Osteoblast (primary cell): ENCODE results near the gene SPATA18. TPM values are rescaled to one million over a fixed set of nuclear protein-coding genes. Genes with fewer than 3 reads are reported as not detected.

Experiments
- DNase-seq: peaks from one replicate; pipeline ENCODE4 v3.0.0; 2011; ENCODE audit warnings: low spot score, mixed read lengths; ENCODE audit not compliant: insufficient read length; ENCODE audit errors: missing footprints
- H2AFZ ChIP-seq: 2 replicates; pipeline ENCODE4 v1.6.0; 2011; ENCODE audit warnings: mild to moderate bottlenecking, low read length
- H3K27ac ChIP-seq: 2 replicates; pipeline ENCODE4 v1.5.1; 2011; ENCODE audit warnings: mild to moderate bottlenecking, low read depth, low read length, moderate library complexity
- H3K27me3 ChIP-seq: 2 replicates; pipeline ENCODE4 v1.6.0; 2012; ENCODE audit warnings: mild to moderate bottlenecking, control low read depth, inconsistent platforms, low read length, moderate library complexity; ENCODE audit not compliant: insufficient read depth
- H3K36me3 ChIP-seq: 2 replicates; pipeline ENCODE4 v1.5.1; 2011; ENCODE audit warnings: mild to moderate bottlenecking, low read length, control low read depth, moderate library complexity; ENCODE audit not compliant: insufficient read depth
- H3K4me1 ChIP-seq: 2 replicates; pipeline ENCODE4 v1.5.1; 2011; ENCODE audit warnings: mild to moderate bottlenecking, low read length, control low read depth, moderate library complexity; ENCODE audit not compliant: insufficient read depth
- H3K4me2 ChIP-seq: 2 replicates; pipeline ENCODE4 v1.6.0; 2011; ENCODE audit warnings: mild to moderate bottlenecking, low read length; ENCODE audit not compliant: insufficient read depth
- H3K4me3 ChIP-seq: fragments of 200-600 bp; sonication (generic); 3 replicates; pipeline ENCODE4 v1.5.1; 2012; ENCODE audit warnings: mild to moderate bottlenecking, low read length, inconsistent platforms; ENCODE audit not compliant: insufficient read depth
- H3K79me2 ChIP-seq: 2 replicates; pipeline ENCODE4 v1.6.0; 2012; ENCODE audit warnings: mild to moderate bottlenecking, low read length, control low read depth, inconsistent platforms; ENCODE audit not compliant: insufficient read depth
- H3K9me3 ChIP-seq: 2 replicates; pipeline ENCODE4 v1.5.1; 2011; ENCODE audit warnings: low read depth, low read length, control low read depth
- H4K20me1 ChIP-seq: 2 replicates; pipeline ENCODE4 v1.6.0; 2012; ENCODE audit warnings: mild to moderate bottlenecking, low read length, control low read depth; ENCODE audit not compliant: insufficient read depth
- CTCF ChIP-seq: IDR thresholded peaks from 2 replicates; pipeline ENCODE4 v1.5.1; 2011; ENCODE audit warnings: mild to moderate bottlenecking, low read depth, low read length, moderate library complexity; ENCODE audit errors: extremely low read depth
- total RNA-seq: library from RNA; depleted of rRNA; stranded (reverse); fragments of >200 nt; gene quantifications from 2 replicates; pipeline ENCODE4 v1.2.3, GENCODE V29; 2012

The SPATA18 gene
- total RNA-seq, 1 donor: 30.8 TPM

- Histone ChIP-seq H3K4me3 (no peak overlapping the region), H2AFZ (no peak overlapping the region), H3K4me2 (no peak overlapping the region), H3K79me2 (no peaks in the 10 kb centered on the region), H4K20me1 (no peaks in the 10 kb centered on the region), H3K27me3 (no peaks in the 10 kb centered on the region), H3K9me3 (no peaks in the 10 kb centered on the region), H3K36me3 (no peaks in the 10 kb centered on the region), H3K27ac (no peak overlapping the region), H3K4me1 (peaks cover 18% of the 10 kb centered on the region)
- TF ChIP-seq CTCF: no peak
- DNase-seq: peak; percentile 45
Measured at GRCh38 chr4:52096048-52096447, 44.9 kb downstream of the SPATA18 start.

GRCh38 chr4:52098618-52099017 is 47.5 kb downstream of the SPATA18 start:
- DNase-seq: no peak
- no peaks in the 10 kb centered on the region for H3K79me2 ChIP-seq
- H3K9me3 ChIP-seq: no peaks in the 10 kb centered on the region
- H3K4me3 ChIP-seq: no peak overlapping the region
- H3K4me2 ChIP-seq: no peak overlapping the region
- no peak overlapping the region for H2AFZ ChIP-seq
- H3K27ac ChIP-seq: no peak overlapping the region
- peaks cover 18% of the 10 kb centered on the region for H3K4me1 ChIP-seq
- no peaks in the 10 kb centered on the region for H4K20me1 ChIP-seq
- H3K36me3 ChIP-seq: no peaks in the 10 kb centered on the region
- H3K27me3 ChIP-seq: no peaks in the 10 kb centered on the region
- no peak for TF ChIP-seq CTCF

- H3K4me3 ChIP-seq: no peak overlapping the region
- H3K79me2 ChIP-seq: no peaks in the 10 kb centered on the region
- no peaks in the 10 kb centered on the region for H3K9me3 ChIP-seq
- no peak overlapping the region for H3K4me2 ChIP-seq
- no peaks in the 10 kb centered on the region for H4K20me1 ChIP-seq
- H3K4me1 ChIP-seq: peaks cover 18% of the 10 kb centered on the region
- DNase-seq: no peak
- no peak for TF ChIP-seq CTCF
- no peak overlapping the region for H2AFZ ChIP-seq
- H3K27ac ChIP-seq: no peak overlapping the region
- no peaks in the 10 kb centered on the region for H3K36me3 ChIP-seq
- H3K27me3 ChIP-seq: no peaks in the 10 kb centered on the region
Measured at GRCh38 chr4:52099860-52100461, 48.9 kb downstream of the SPATA18 start.

- H3K27me3 ChIP-seq: no peaks in the 10 kb centered on the region
- no peak overlapping the region for H3K4me3 ChIP-seq
- no peak for TF ChIP-seq CTCF
- H3K79me2 ChIP-seq: no peaks in the 10 kb centered on the region
- no peaks in the 10 kb centered on the region for H3K36me3 ChIP-seq
- H4K20me1 ChIP-seq: no peaks in the 10 kb centered on the region
- H2AFZ ChIP-seq: no peak overlapping the region
- H3K9me3 ChIP-seq: no peaks in the 10 kb centered on the region
- H3K4me2 ChIP-seq: no peak overlapping the region
- H3K27ac ChIP-seq: no peak overlapping the region
- no peak for DNase-seq
- H3K4me1 ChIP-seq: peaks cover 22% of the 10 kb centered on the region
Measured at GRCh38 chr4:52102587-52102986, 51.5 kb downstream of the SPATA18 start.
